Activated T-helper 17 cell treated with anti-CD3 and anti-CD28 coated beads, Interleukin-2, amount 50 U/mL, for 72 hours (primary cell): ENCODE results near the gene CENPN. TPM values are rescaled to one million over a fixed set of nuclear protein-coding genes. Genes with fewer than 3 reads are reported as not detected.

Experiments used
- ATAC-seq: fragments of 150-1000 bp; cut with Tn5 transposase; replicated peaks from 2 replicates; pipeline ENCODE4 v1.10.0; 2021; ENCODE audit warnings: mild to moderate bottlenecking, moderate library complexity
- H3K27ac Mint-ChIP-seq: one replicate; pipeline ENCODE4 v1.8.0; 2022; ENCODE audit warnings: mixed read lengths
- H3K27me3 Mint-ChIP-seq: one replicate; pipeline ENCODE4 v1.8.0; 2022; ENCODE audit warnings: mixed read lengths
- H3K36me3 Mint-ChIP-seq: one replicate; pipeline ENCODE4 v1.8.0; 2022; ENCODE audit warnings: low read depth, mild to moderate bottlenecking, mixed read lengths
- H3K4me1 Mint-ChIP-seq: one replicate; pipeline ENCODE4 v1.8.0; 2022; ENCODE audit warnings: mixed read lengths
- H3K4me3 Mint-ChIP-seq: one replicate; pipeline ENCODE4 v1.8.0; 2022; ENCODE audit warnings: mild to moderate bottlenecking, mixed read lengths
- H3K9me3 Mint-ChIP-seq: one replicate; pipeline ENCODE4 v1.8.0; 2022; ENCODE audit warnings: mixed read lengths
- total RNA-seq, 2 donors: library from RNA; stranded (reverse); gene quantifications; one replicate each; pipeline ENCODE4 v1.2.3, GENCODE V29; 2022

The CENPN gene
- total RNA-seq, 2 donors from 2014 or later = 34.1 to 51.0 TPM

- no peaks in the 10 kb centered on the region for H3K9me3 Mint-ChIP-seq
- peaks cover 15% of the 10 kb centered on the region for H3K4me1 Mint-ChIP-seq
- H3K36me3 Mint-ChIP-seq = peaks cover 23% of the 10 kb centered on the region
- peak within 1 kb of the TSS; percentile 82 for H3K4me3 Mint-ChIP-seq
- peak within 1 kb of the TSS; percentile 58 for H3K27ac Mint-ChIP-seq
- ATAC-seq = peak; percentile 97
- no peaks in the 10 kb centered on the region for H3K27me3 Mint-ChIP-seq
Observed at GRCh38 chr16:81035398-81035974, 28.5 kb downstream of the CENPN start, which contains the start of gene ATMIN. Gene ATMIN, plus strand, starts transcription at chr16:81035842. Its CDS starts 29 bp downstream, at chr16:81035871.

GRCh38 chr16:81035975-81036750 is 29.1 kb downstream of the CENPN start:
- Mint-ChIP-seq H3K4me3 (peak overlapping the region; percentile 82), H3K9me3 (no peaks in the 10 kb centered on the region), H3K27me3 (no peaks in the 10 kb centered on the region), H3K4me1 (peaks cover 15% of the 10 kb centered on the region), H3K27ac (peak overlapping the region; percentile 58), H3K36me3 (peaks cover 29% of the 10 kb centered on the region)
- peak; percentile 72 for ATAC-seq

GRCh38 chr16:81036751-81037350 is 29.8 kb downstream of the CENPN start:
- peak overlapping the region; percentile 82 for H3K4me3 Mint-ChIP-seq
- H3K4me1 Mint-ChIP-seq = peaks cover 15% of the 10 kb centered on the region
- H3K27me3 Mint-ChIP-seq = no peaks in the 10 kb centered on the region
- ATAC-seq = no peak
- H3K36me3 Mint-ChIP-seq = peaks cover 29% of the 10 kb centered on the region
- H3K27ac Mint-ChIP-seq = peak overlapping the region; percentile 58
- H3K9me3 Mint-ChIP-seq = no peaks in the 10 kb centered on the region

GRCh38 chr16:81040131-81040530 is 33.1 kb downstream of the CENPN start:
- no peak for ATAC-seq
- no peak overlapping the region for H3K4me3 Mint-ChIP-seq
- H3K36me3 Mint-ChIP-seq = peaks cover 62% of the 10 kb centered on the region

GRCh38 chr16:81040842-81041241 is 33.8 kb downstream of the CENPN start:
- Mint-ChIP-seq H3K4me1 (peaks cover 15% of the 10 kb centered on the region), H3K36me3 (peaks cover 68% of the 10 kb centered on the region), H3K27me3 (no peaks in the 10 kb centered on the region), H3K4me3 (no peak overlapping the region), H3K27ac (no peak overlapping the region), H3K9me3 (no peaks in the 10 kb centered on the region)
- no peak for ATAC-seq

More at GRCh38 chr16:81040131-81040530, 33.1 kb downstream of the CENPN start:
- no peak overlapping the region for H3K27ac Mint-ChIP-seq
- H3K4me1 Mint-ChIP-seq = peaks cover 15% of the 10 kb centered on the region
- no peaks in the 10 kb centered on the region for H3K9me3 Mint-ChIP-seq
- H3K27me3 Mint-ChIP-seq = no peaks in the 10 kb centered on the region

GRCh38 chr16:81041696-81042095 is 34.7 kb downstream of the CENPN start:
- no peak overlapping the region for H3K27ac Mint-ChIP-seq

GRCh38 chr16:81042821-81043220 is 35.8 kb downstream of the CENPN start:
- Mint-ChIP-seq H3K9me3 (no peaks in the 10 kb centered on the region), H3K27me3 (no peaks in the 10 kb centered on the region), H3K36me3 (peaks cover 68% of the 10 kb centered on the region), H3K4me3 (no peak overlapping the region), H3K4me1 (peaks cover 5% of the 10 kb centered on the region), H3K27ac (no peak overlapping the region)
- no peak for ATAC-seq

More at GRCh38 chr16:81041696-81042095, 34.7 kb downstream of the CENPN start:
- Mint-ChIP-seq H3K9me3 (no peaks in the 10 kb centered on the region), H3K4me3 (no peak overlapping the region), H3K36me3 (peaks cover 68% of the 10 kb centered on the region), H3K4me1 (peaks cover 14% of the 10 kb centered on the region), H3K27me3 (no peaks in the 10 kb centered on the region)
- no peak for ATAC-seq

- H3K27me3 Mint-ChIP-seq = no peaks in the 10 kb centered on the region
- H3K27ac Mint-ChIP-seq = no peak overlapping the region
- peaks cover 11% of the 10 kb centered on the region for H3K9me3 Mint-ChIP-seq
- H3K4me1 Mint-ChIP-seq = no peaks in the 10 kb centered on the region
- no peak overlapping the region for H3K4me3 Mint-ChIP-seq
- no peaks in the 10 kb centered on the region for H3K36me3 Mint-ChIP-seq
- ATAC-seq = no peak
Observed at GRCh38 chr16:81053761-81054160, 46.7 kb downstream of the CENPN start.

- Mint-ChIP-seq H3K27ac (no peak overlapping the region), H3K9me3 (no peaks in the 10 kb centered on the region), H3K36me3 (no peaks in the 10 kb centered on the region), H3K4me1 (no peaks in the 10 kb centered on the region), H3K27me3 (no peaks in the 10 kb centered on the region), H3K4me3 (no peak overlapping the region)
- ATAC-seq = no peak
Observed at GRCh38 chr16:81060576-81061306, 53.7 kb downstream of the CENPN start.

- Mint-ChIP-seq H3K9me3 (no peaks in the 10 kb centered on the region), H3K4me3 (no peak overlapping the region), H3K4me1 (no peaks in the 10 kb centered on the region), H3K27ac (no peak overlapping the region), H3K27me3 (no peaks in the 10 kb centered on the region), H3K36me3 (no peaks in the 10 kb centered on the region)
- no peak for ATAC-seq
Observed at GRCh38 chr16:81061307-81061640, 54.3 kb downstream of the CENPN start.

- Mint-ChIP-seq H3K9me3 (no peaks in the 10 kb centered on the region), H3K36me3 (no peaks in the 10 kb centered on the region), H3K4me1 (no peaks in the 10 kb centered on the region), H3K4me3 (no peak overlapping the region), H3K27ac (no peak overlapping the region), H3K27me3 (no peaks in the 10 kb centered on the region)
- no peak for ATAC-seq
Observed at GRCh38 chr16:81061871-81062608, 55.0 kb downstream of the CENPN start.

GRCh38 chr16:81066681-81067080 is 59.7 kb downstream of the CENPN start:
- H3K4me1 Mint-ChIP-seq = no peaks in the 10 kb centered on the region
- peaks cover 3% of the 10 kb centered on the region for H3K27me3 Mint-ChIP-seq
- H3K27ac Mint-ChIP-seq = peak overlapping the region; percentile 24
- no peaks in the 10 kb centered on the region for H3K36me3 Mint-ChIP-seq
- H3K9me3 Mint-ChIP-seq = no peaks in the 10 kb centered on the region
- H3K4me3 Mint-ChIP-seq = no peak overlapping the region
- ATAC-seq = no peak

GRCh38 chr16:81067166-81067565 is 60.2 kb downstream of the CENPN start:
- Mint-ChIP-seq H3K36me3 (no peaks in the 10 kb centered on the region), H3K4me3 (no peak overlapping the region), H3K4me1 (no peaks in the 10 kb centered on the region), H3K27ac (peak overlapping the region; percentile 24), H3K9me3 (no peaks in the 10 kb centered on the region), H3K27me3 (peaks cover 3% of the 10 kb centered on the region)
- ATAC-seq = no peak

- no peaks in the 10 kb centered on the region for H3K36me3 Mint-ChIP-seq
- no peak overlapping the region for H3K4me3 Mint-ChIP-seq
- no peak for ATAC-seq
- H3K4me1 Mint-ChIP-seq = no peaks in the 10 kb centered on the region
- H3K9me3 Mint-ChIP-seq = no peaks in the 10 kb centered on the region
- H3K27me3 Mint-ChIP-seq = peaks cover 3% of the 10 kb centered on the region
- H3K27ac Mint-ChIP-seq = no peak overlapping the region
Observed at GRCh38 chr16:81069063-81069462, 62.0 kb downstream of the CENPN start.
